ENCODE results near the gene CRLF1.

The CRLF1 gene

DNA sequence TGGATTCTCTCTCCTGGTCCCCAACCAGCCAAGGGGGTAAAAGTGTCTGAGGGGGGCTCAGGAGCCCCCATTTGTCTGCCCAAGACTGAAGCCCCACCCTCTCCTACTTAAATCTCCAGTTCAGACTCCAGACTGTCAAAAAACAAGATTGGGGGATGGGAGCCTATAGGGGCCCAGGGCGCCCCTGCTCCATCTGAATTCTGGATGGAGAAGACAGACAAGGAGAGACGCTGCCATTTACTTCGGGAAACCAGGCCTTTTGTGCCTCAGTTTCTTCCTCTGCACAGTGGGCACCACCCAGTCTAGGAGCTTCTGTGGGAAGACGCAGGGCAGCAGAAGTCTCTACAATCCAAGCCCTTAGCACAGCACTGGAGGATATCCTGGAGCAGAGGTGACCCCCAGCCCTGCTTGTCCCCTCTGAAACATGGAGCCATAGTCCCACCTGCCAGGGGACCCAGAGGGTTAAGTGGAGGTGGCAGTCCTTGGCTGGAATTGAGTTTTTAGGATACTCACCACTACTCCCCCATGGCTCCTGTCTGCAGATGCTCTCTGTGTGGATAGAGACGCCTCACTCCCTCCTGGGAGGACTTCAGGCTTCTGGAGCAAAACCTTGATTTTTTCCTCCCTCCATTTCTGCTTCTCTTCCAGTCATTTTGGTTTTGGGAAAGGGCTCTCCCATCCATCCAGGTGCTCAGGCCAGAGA, 1.7 kb upstream of the CRLF1 start:
- Histone ChIP-seq H3K4me1 (ENCODE audit: low read length) (no peaks in the 10 kb centered on the region), H3K36me3 (replicated peaks; ENCODE audit: low read depth, low read length) (no peaks in the 10 kb centered on the region), H3K9ac (ENCODE audit: low read length) (no peak overlapping the region), H4K20me1 (ENCODE audit: insufficient read depth, low read length) (no peaks in the 10 kb centered on the region), H3K79me2 (ENCODE audit: low read length) (no peaks in the 10 kb centered on the region), H2AFZ (ENCODE audit: low read depth, low read length) (no peak overlapping the region), H3K27me3 (ENCODE audit: low read depth, low read length) (peaks cover 38% of the 10 kb centered on the region), H3K4me2 (ENCODE audit: low read length) (no peak overlapping the region), H3K9me3 (ENCODE audit: insufficient read depth, low read length) (no peaks in the 10 kb centered on the region), H3K27ac (ENCODE audit: low read length) (no peak overlapping the region), H3K4me3 (ENCODE audit: low read length) (no peak overlapping the region)
- TF ChIP-seq EZH2phosphoT487 (IDR thresholded peaks at IDR 0.05; ENCODE audit: low read depth) = no peak
- TF ChIP-seq CTCF (IDR thresholded peaks at IDR 0.05; ENCODE audit: low read depth, low read length) = no peak

- Histone ChIP-seq H3K4me2 (ENCODE audit: low read length) (no peak overlapping the region), H3K4me3 (ENCODE audit: low read length) (no peak overlapping the region)
These were observed 865 bp upstream of the CRLF1 start for GRCh38 chr19:18607226-18608101.

DNA sequence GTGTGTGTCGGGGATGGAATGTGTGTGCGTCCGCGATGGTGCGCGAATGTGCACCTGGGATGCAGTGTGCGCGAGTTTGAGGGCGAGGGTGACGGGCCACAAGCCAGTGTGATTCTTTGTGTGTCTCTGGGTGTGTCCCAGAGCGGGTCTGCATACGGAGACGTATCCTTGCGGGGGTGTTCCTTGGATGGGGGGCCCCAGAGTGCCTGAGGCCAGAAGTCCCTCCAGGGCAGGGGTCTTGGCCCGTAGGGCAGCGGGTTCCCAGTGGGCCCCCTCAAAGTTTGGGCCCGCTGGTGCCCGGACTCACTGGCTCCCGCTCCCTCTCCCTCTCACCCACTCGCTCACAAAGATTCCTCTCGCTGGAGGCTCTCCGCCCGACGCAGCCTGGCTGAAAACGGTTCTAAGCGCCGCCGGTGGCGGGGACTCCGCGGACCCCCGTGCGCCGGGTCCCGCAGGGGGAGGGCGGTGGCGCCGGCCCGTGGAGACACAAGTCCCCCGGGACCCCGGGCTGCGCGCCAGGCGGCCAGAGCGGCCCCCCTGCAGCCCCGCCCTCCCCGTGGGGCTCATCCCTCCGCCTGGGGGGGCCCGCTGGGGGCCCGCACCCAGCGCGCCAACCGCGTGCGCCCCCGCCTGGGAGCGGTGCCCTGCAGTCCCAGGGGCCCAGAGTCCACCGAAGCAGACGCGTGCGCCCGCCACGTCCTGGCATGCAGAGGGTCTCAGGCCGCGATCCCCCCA, 886 bp downstream of the CRLF1 start:
- H2AFZ ChIP-seq (ENCODE audit: low read depth, low read length) = no peak overlapping the region
- no peaks in the 10 kb centered on the region for H3K4me1 ChIP-seq (ENCODE audit: low read length)
- H4K20me1 ChIP-seq (ENCODE audit: insufficient read depth, low read length) = no peaks in the 10 kb centered on the region
- H3K4me2 ChIP-seq (ENCODE audit: low read length) = no peak overlapping the region
- H3K4me3 ChIP-seq (ENCODE audit: low read length) = no peak overlapping the region
- H3K9ac ChIP-seq (ENCODE audit: low read length) = no peak overlapping the region
- no peaks in the 10 kb centered on the region for H3K9me3 ChIP-seq (ENCODE audit: insufficient read depth, low read length)
- peaks cover 34% of the 10 kb centered on the region for H3K27me3 ChIP-seq (ENCODE audit: low read depth, low read length)
- no peaks in the 10 kb centered on the region for H3K36me3 ChIP-seq (replicated peaks; ENCODE audit: low read depth, low read length)
- TF ChIP-seq CTCF (IDR thresholded peaks at IDR 0.05; ENCODE audit: low read depth, low read length) (no peak), EZH2phosphoT487 (IDR thresholded peaks at IDR 0.05; ENCODE audit: low read depth) (no peak)
- no peak overlapping the region for H3K27ac ChIP-seq (ENCODE audit: low read length)
- no peaks in the 10 kb centered on the region for H3K79me2 ChIP-seq (ENCODE audit: low read length)

More at GRCh38 chr19:18607226-18608101, 865 bp upstream of the CRLF1 start:
- Histone ChIP-seq H3K4me1 (ENCODE audit: low read length) (no peaks in the 10 kb centered on the region), H3K36me3 (replicated peaks; ENCODE audit: low read depth, low read length) (no peaks in the 10 kb centered on the region), H4K20me1 (ENCODE audit: insufficient read depth, low read length) (no peaks in the 10 kb centered on the region), H3K9me3 (ENCODE audit: insufficient read depth, low read length) (no peaks in the 10 kb centered on the region), H3K27ac (ENCODE audit: low read length) (no peak overlapping the region), H3K27me3 (ENCODE audit: low read depth, low read length) (peaks cover 34% of the 10 kb centered on the region), H2AFZ (ENCODE audit: low read depth, low read length) (no peak overlapping the region), H3K79me2 (ENCODE audit: low read length) (no peaks in the 10 kb centered on the region), H3K9ac (ENCODE audit: low read length) (no peak overlapping the region)
- no peak for TF ChIP-seq CTCF (IDR thresholded peaks at IDR 0.05; ENCODE audit: low read depth, low read length)
- no peak for TF ChIP-seq EZH2phosphoT487 (IDR thresholded peaks at IDR 0.05; ENCODE audit: low read depth)

GRCh38 chr19:18605196-18605545, 1.4 kb downstream of the CRLF1 start:
- H3K4me3 ChIP-seq (ENCODE audit: low read length) = no peak overlapping the region
- no peaks in the 10 kb centered on the region for H4K20me1 ChIP-seq (ENCODE audit: insufficient read depth, low read length)
- no peak overlapping the region for H2AFZ ChIP-seq (ENCODE audit: low read depth, low read length)
- peaks cover 31% of the 10 kb centered on the region for H3K27me3 ChIP-seq (ENCODE audit: low read depth, low read length)
- no peaks in the 10 kb centered on the region for H3K79me2 ChIP-seq (ENCODE audit: low read length)
- H3K9ac ChIP-seq (ENCODE audit: low read length) = no peak overlapping the region
- H3K4me2 ChIP-seq (ENCODE audit: low read length) = no peak overlapping the region
- TF ChIP-seq EZH2phosphoT487 (IDR thresholded peaks at IDR 0.05; ENCODE audit: low read depth) (no peak), CTCF (IDR thresholded peaks at IDR 0.05; ENCODE audit: low read depth, low read length) (no peak)
- no peaks in the 10 kb centered on the region for H3K36me3 ChIP-seq (replicated peaks; ENCODE audit: low read depth, low read length)
- H3K9me3 ChIP-seq (ENCODE audit: insufficient read depth, low read length) = no peaks in the 10 kb centered on the region
- H3K27ac ChIP-seq (ENCODE audit: low read length) = no peak overlapping the region
- no peaks in the 10 kb centered on the region for H3K4me1 ChIP-seq (ENCODE audit: low read length)

All from OCI-LY3 (cell line).